GM21786 (cell line): ENCODE measurements around the gene CYTH4.
"Not testable (repeated sequence)": the region's sequence is repeated elsewhere in the genome, so short reads cannot be mapped to it uniquely, and the experiment has no call there.

ENCODE experiments used
- ATAC-seq: cut with Tn5 transposase; IDR thresholded peaks from one replicate; pipeline ENCODE4 v1.9.1; 2021; ENCODE audit not compliant: unreplicated experiment

Gene CYTH4, protein sequence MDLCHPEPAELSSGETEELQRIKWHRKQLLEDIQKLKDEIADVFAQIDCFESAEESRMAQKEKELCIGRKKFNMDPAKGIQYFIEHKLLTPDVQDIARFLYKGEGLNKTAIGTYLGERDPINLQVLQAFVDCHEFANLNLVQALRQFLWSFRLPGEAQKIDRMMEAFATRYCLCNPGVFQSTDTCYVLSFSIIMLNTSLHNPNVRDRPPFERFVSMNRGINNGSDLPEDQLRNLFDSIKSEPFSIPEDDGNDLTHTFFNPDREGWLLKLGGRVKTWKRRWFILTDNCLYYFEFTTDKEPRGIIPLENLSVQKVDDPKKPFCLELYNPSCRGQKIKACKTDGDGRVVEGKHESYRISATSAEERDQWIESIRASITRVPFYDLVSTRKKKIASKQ

DNA sequence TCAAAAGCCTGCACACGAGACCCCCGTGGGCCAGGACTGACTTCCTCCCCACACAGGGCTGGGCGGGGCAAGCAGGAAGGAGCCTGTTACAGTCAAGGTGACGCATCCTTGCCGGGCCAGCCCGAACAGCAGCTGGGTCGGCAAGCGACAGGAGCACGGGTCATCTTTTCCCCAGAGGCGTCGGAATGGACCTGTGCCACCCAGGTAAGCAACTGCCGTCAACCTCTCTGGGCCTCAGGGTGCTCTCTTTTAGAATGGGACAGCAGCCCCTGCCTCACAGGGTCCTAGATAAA is at the start of gene CYTH4:
Gene CYTH4 (plus strand): TSS at position 124 of the 293 bp plus-strand sequence. CDS start 62 bp downstream, at position 186.
- ATAC-seq = peak; percentile 48

DNA sequence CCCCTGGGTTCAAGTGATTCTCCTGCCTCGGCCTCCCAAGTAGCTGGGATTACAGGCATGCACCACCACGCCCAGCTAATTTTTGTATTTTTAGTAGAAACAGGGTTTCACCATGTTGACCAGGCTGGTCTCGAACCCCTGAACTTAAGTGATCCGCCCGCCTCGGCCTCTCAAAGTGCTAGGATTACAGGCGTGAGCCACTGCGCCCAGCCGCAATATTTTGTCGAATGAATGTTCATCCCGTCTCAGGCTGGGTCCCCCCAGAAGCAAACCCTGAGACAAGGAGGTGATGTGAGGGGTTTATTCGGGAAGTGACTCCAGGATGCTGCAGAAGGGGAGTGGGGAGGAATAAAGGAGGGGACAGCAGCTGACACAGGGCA is 48.9 kb upstream of the CYTH4 start:
- not testable (repeated sequence) for ATAC-seq

GRCh38 chr22:37233751-37234631 is 48.3 kb upstream of the CYTH4 start:
- ATAC-seq = no peak

DNA sequence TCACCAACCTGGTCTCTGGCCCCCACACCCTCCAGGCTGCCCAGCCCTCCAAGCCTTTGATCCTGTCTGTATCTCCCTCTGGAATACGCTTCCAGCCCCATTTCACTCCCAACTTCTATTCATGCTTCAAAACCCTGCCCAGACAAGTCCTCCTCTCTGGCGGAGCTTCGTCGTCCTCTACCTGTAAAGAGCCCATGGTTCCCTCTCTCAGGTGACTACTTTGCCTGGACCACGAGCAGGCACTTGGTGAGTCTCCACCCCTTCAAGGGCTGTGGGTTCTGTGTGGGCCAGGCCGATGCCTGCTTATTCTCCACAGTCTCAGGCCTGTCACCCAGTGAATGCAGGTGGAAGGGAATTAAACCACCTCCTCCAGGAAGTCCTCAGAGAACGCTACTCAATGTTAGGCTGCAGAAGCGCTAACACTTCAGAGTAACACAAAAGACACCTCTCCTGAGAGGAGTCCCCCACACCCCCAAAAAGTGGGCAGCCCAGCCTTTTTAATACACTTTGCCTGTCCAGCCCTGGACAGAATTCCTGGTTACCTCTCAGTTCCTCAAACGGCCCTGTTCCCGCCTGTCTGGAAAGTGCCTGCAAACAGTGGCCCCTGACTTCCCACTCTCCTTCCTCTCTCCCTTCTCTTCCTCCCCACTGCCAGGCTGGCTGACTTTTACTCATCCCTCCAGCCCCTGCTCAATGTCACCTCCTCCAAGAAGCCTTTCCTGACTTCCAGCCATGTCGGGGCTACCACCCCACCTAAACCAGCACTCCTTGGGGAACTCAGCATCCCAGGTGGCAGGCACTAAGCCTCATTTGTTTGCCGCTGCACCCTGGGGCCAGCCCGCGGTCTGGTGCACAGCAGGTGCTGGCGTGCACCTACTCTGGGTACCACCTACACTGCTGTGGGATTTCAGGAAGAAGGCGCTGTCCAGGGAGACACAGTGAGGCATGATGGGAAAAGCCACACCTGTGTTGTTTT is 47.3 kb upstream of the CYTH4 start:
- no peak for ATAC-seq

DNA sequence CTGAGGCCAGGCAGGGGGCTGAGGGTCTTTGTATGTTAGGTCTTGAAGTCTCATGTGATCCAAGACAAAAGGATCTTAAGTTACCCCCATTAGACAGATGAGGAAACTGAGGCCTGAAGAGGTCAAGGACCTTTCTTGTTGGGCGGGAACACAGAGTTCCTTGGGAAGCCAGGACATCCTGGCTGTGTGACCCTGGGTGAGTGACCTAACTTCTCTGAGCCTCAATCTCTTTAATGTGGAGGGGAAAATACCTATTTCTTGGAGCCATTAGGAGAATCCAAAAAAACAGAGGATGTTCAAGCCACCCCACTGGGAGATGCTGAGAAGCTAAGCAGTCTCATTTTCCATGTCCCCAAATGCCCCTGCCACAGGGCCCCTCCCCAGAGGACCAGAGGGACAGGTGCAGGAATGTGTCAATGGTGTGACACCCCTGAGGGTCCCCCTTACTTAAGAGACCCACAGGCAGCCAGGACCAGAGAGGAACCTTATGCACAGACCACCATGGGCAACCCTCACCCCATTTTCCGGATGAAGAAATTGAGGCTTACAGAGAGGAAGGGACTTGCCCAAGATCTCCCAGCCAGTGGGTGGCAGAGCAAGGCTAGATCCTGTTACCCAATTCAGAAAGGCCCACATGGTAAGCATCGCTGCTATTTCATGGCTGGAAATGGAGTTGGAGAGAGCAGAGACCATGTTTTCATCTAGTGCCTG is 46.3 kb upstream of the CYTH4 start:
- ATAC-seq = no peak

GRCh38 chr22:37237371-37238268 is 44.7 kb upstream of the CYTH4 start:
- no peak for ATAC-seq

GRCh38 chr22:37239336-37240239 is 42.7 kb upstream of the CYTH4 start:
- ATAC-seq = no peak

- no peak for ATAC-seq
Observed at GRCh38 chr22:37240240-37240940, 41.9 kb upstream of the CYTH4 start.

DNA sequence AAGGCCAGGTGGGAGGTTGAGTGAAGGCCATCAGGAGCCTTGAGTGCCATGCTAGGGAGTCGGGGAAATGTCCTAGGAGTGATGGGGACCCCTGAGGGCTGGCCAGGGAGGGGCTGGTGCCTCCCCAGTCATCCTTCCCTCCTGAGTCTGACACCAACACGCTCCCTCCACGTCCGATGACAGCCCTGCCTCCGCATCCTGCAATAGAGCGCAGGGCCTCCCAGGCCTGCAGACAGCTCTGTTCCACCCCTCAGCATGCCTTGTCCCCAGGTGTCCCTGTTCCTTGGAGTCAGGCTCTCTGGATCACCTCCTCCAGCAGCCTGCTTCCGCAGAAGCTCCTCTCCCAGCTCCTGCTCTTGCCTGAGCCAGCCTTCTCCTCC is 41.4 kb upstream of the CYTH4 start:
- ATAC-seq = no peak

- ATAC-seq = no peak
Observed at GRCh38 chr22:37241351-37242142, 40.8 kb upstream of the CYTH4 start.

- peak; percentile 56 for ATAC-seq
Observed at GRCh38 chr22:37242395-37242918, 39.9 kb upstream of the CYTH4 start.

GRCh38 chr22:37243402-37244113 is 38.8 kb upstream of the CYTH4 start:
- ATAC-seq = no peak

- peak; percentile 48 for ATAC-seq
Observed at GRCh38 chr22:37244114-37244921, 38.0 kb upstream of the CYTH4 start, which contains the start of gene RAC2. RAC2 (minus strand) TSS chr22:37244269; CDS start chr22:37244148, 121 bp downstream.

GRCh38 chr22:37244922-37245722 is 37.2 kb upstream of the CYTH4 start:
- no peak for ATAC-seq
